ENCODE measurements around the gene SKAP1.

- no peak for TF ChIP-seq CTCF (conservative IDR thresholded peaks at IDR 0.05 in 1 of 2, IDR thresholded peaks at IDR 0.05 in 1 of 2; ENCODE audit: low read depth in 1 of 2, low read length in 2 of 2)
- no peak for TF ChIP-seq EZH2 (IDR thresholded peaks at IDR 0.05; ENCODE audit: low read length, missing control alignments)
Observed at GRCh38 chr17:48144231-48144630, 285.8 kb downstream of the SKAP1 start.
